ENCODE data around the gene DCUN1D5.
A peak's percentile ranks its signal among the peaks of the same experiment; 100 is the strongest.

DCUN1D5 gene

GRCh38 chr11:103091801-103092524, at the start of gene DCUN1D5:
Gene DCUN1D5, minus strand, starts transcription at chr11:103092160. Its CDS starts 288 bp downstream, at chr11:103091872.
- peak; percentile 94 to 97 for DNase-seq

- no peak for DNase-seq
These were observed 33.5 kb upstream of the DCUN1D5 start for GRCh38 chr11:103125462-103125861.

- no peak for DNase-seq
These were observed 22.9 kb upstream of the DCUN1D5 start for GRCh38 chr11:103114836-103115235.

- DNase-seq = no peak
These were observed 20.4 kb upstream of the DCUN1D5 start for GRCh38 chr11:103112364-103112763.

GRCh38 chr11:103111400-103111799, 19.4 kb upstream of the DCUN1D5 start:
- DNase-seq = no peak

GRCh38 chr11:103110391-103110790, 18.4 kb upstream of the DCUN1D5 start:
- no peak for DNase-seq

GRCh38 chr11:103109818-103110388, 17.9 kb upstream of the DCUN1D5 start:
- peak in 1 of 2 experiments; percentile 26 for DNase-seq

- peak; percentile 86 to 90 for DNase-seq
These were observed 17.2 kb upstream of the DCUN1D5 start, which contains the start of gene DYNC2H1 for GRCh38 chr11:103108933-103109817. Gene DYNC2H1, plus strand, starts transcription at chr11:103109426. Its CDS starts 149 bp downstream, at chr11:103109575.

- DNase-seq = no peak
These were observed 5.3 kb upstream of the DCUN1D5 start for GRCh38 chr11:103097279-103097678.

- DNase-seq = peak; percentile 65 to 68
These were observed 728 bp downstream of the DCUN1D5 start for GRCh38 chr11:103091064-103091800.

- DNase-seq = no peak
These were observed 5.5 kb downstream of the DCUN1D5 start for GRCh38 chr11:103086461-103086860.

- no peak for DNase-seq
These were observed 6.1 kb downstream of the DCUN1D5 start for GRCh38 chr11:103085758-103086365.

- no peak for DNase-seq
These were observed 12.1 kb downstream of the DCUN1D5 start for GRCh38 chr11:103079833-103080232.

- no peak for DNase-seq
These were observed 13.2 kb downstream of the DCUN1D5 start for GRCh38 chr11:103078710-103079109.

- DNase-seq = no peak
These were observed 14.4 kb downstream of the DCUN1D5 start for GRCh38 chr11:103077554-103077953.

GRCh38 chr11:103076361-103076760, 15.6 kb downstream of the DCUN1D5 start:
- no peak for DNase-seq

GRCh38 chr11:103071008-103071407, 21.0 kb downstream of the DCUN1D5 start:
- DNase-seq = no peak

- no peak for DNase-seq
These were observed 21.8 kb downstream of the DCUN1D5 start for GRCh38 chr11:103070142-103070541.

- no peak for DNase-seq
These were observed 22.6 kb downstream of the DCUN1D5 start for GRCh38 chr11:103069367-103069766.

- no peak for DNase-seq
These were observed 24.8 kb downstream of the DCUN1D5 start for GRCh38 chr11:103067118-103067517.

- DNase-seq = no peak
These were observed 30.3 kb downstream of the DCUN1D5 start for GRCh38 chr11:103061656-103062055.

GRCh38 chr11:103055221-103055890, 36.6 kb downstream of the DCUN1D5 start:
- DNase-seq = no peak

Data from activated T-cell treated with anti-CD3 and anti-CD28 coated beads, Interleukin-2, amount 50 U/mL, for 48 hours (primary cell).